ENCODE results near the gene RASA1.

Gene RASA1

GRCh38 chr5:87311405-87312279, 44.0 kb downstream of the RASA1 start:
- H3K27ac ChIP-seq = no peak overlapping the region
- TF ChIP-seq CTCF (conservative IDR thresholded peaks at IDR 0.05) (no peak), ZFX (IDR thresholded peaks at IDR 0.05) (no peak)

- no peak overlapping the region for H3K27ac ChIP-seq
- TF ChIP-seq CTCF (conservative IDR thresholded peaks at IDR 0.05) (no peak), ZFX (IDR thresholded peaks at IDR 0.05) (no peak)
Measured at GRCh38 chr5:87313216-87313615, 45.5 kb downstream of the RASA1 start.

GRCh38 chr5:87319469-87319868, 51.8 kb downstream of the RASA1 start:
- TF ChIP-seq CTCF (conservative IDR thresholded peaks at IDR 0.05) (no peak), ZFX (IDR thresholded peaks at IDR 0.05) (no peak)
- H3K27ac ChIP-seq = no peak overlapping the region

- TF ChIP-seq ZFX (IDR thresholded peaks at IDR 0.05) (no peak), CTCF (conservative IDR thresholded peaks at IDR 0.05) (no peak)
- H3K27ac ChIP-seq = no peak overlapping the region
Measured at GRCh38 chr5:87321605-87322004, 53.9 kb downstream of the RASA1 start.

GRCh38 chr5:87322381-87322780, 54.7 kb downstream of the RASA1 start:
- TF ChIP-seq CTCF (conservative IDR thresholded peaks at IDR 0.05) (no peak), ZFX (IDR thresholded peaks at IDR 0.05) (no peak)
- H3K27ac ChIP-seq = no peak overlapping the region

GRCh38 chr5:87327998-87328397, 60.3 kb downstream of the RASA1 start:
- H3K27ac ChIP-seq = no peak overlapping the region
- TF ChIP-seq ZFX (IDR thresholded peaks at IDR 0.05) = no peak
- no peak for TF ChIP-seq CTCF (conservative IDR thresholded peaks at IDR 0.05)

- H3K27ac ChIP-seq = no peak overlapping the region
- TF ChIP-seq CTCF (conservative IDR thresholded peaks at IDR 0.05) = no peak
- no peak for TF ChIP-seq ZFX (IDR thresholded peaks at IDR 0.05)
Measured at GRCh38 chr5:87329114-87329513, 61.4 kb downstream of the RASA1 start.

All from C4-2B (cell line).